H1 (cell line): ENCODE results near the gene TINAG. TPM values are rescaled to one million over a fixed set of nuclear protein-coding genes. Genes with fewer than 3 reads are reported as not detected.

Source experiments
- CTCF ChIA-PET: fragments of 300-600 bp; sonication (Branson Sonifier 250); formaldehyde crosslinking; loops from one replicate; lab custom pipeline; 2021; ENCODE audit not compliant: partially characterized antibody; lab: Charles Lee
- POLR2A ChIA-PET: fragments of 300-600 bp; sonication (Branson Sonifier 250); formaldehyde crosslinking; loops from one replicate; lab custom pipeline; 2021; ENCODE audit warnings: inconsistent platforms; ENCODE audit not compliant: partially characterized antibody; lab: Charles Lee
- DNase-seq, 2 experiments: peaks; one replicate each; pipeline versions ENCODE4 v3.0.0 to v3.0.0-alpha.2; 2010 to 2022; ENCODE audit warnings: low spot score in 2 of 2, low read depth in 1 of 2, mixed read lengths in 1 of 2
- FAIRE-seq: peaks from 2 replicates; lab custom pipeline; 2011; peaks lifted over from hg19 to GRCh38; lab: Jason Lieb, UNC
- H2AFZ ChIP-seq: 2 replicates; pipeline ENCODE4 v1.8.1; 2012; ENCODE audit warnings: low read length, inconsistent platforms
- H2AK5ac ChIP-seq: 2 replicates; pipeline ENCODE4 v1.6.1; 2013; ENCODE audit warnings: low read depth, low read length
- H2BK120ac ChIP-seq: replicated peaks from 2 replicates; pipeline ENCODE3; 2013; ENCODE audit warnings: low read depth, low read length, inconsistent platforms
- H2BK12ac ChIP-seq: 2 replicates; pipeline ENCODE4 v1.6.1; 2013; ENCODE audit warnings: low read depth, low read length
- H2BK15ac ChIP-seq: 2 replicates; pipeline ENCODE4 v1.6.1; 2013; ENCODE audit warnings: low read length
- H2BK20ac ChIP-seq: 2 replicates; pipeline ENCODE4 v1.6.1; 2013; ENCODE audit warnings: low read length
- H2BK5ac ChIP-seq: 2 replicates; pipeline ENCODE4 v1.6.1; 2013; ENCODE audit warnings: low read depth, low read length
- H3K14ac ChIP-seq: 2 replicates; pipeline ENCODE4 v1.6.1; 2013; ENCODE audit warnings: inconsistent platforms; ENCODE audit not compliant: insufficient read length
- H3K18ac ChIP-seq: 2 replicates; pipeline ENCODE4 v1.6.1; 2013; ENCODE audit warnings: low read length; ENCODE audit errors: extremely low read depth
- H3K23ac ChIP-seq: 2 replicates; pipeline ENCODE4 v1.6.1; 2013; ENCODE audit warnings: inconsistent platforms; ENCODE audit not compliant: insufficient read length
- H3K23me2 ChIP-seq: 2 replicates; pipeline ENCODE4 v1.6.1; 2013; ENCODE audit warnings: low read depth, low read length
- H3K27ac ChIP-seq: 2 replicates; pipeline ENCODE4 v1.6.1; 2011; ENCODE audit warnings: low read depth, low read length, inconsistent platforms
- H3K27me3 ChIP-seq, 4 experiments: replicated peaks in 1 of 4; 1 replicate in 1 of 4; 2 replicates in 3 of 4; pipeline versions ENCODE4 v1.6.1 to v1.8.1; 2011 to 2013; ENCODE audit warnings: low read length in 3 of 4, mild to moderate bottlenecking in 3 of 4, inconsistent platforms in 2 of 4, mixed read lengths in 2 of 4, moderate library complexity in 1 of 4; ENCODE audit not compliant: control insufficient read depth in 3 of 4, insufficient read depth in 3 of 4; ENCODE audit errors: extremely low read depth in 1 of 4
- H3K36me3 ChIP-seq, 4 experiments: 2 replicates each; pipeline versions ENCODE4 v1.6.1 to v1.8.1; 2011 to 2013; ENCODE audit warnings: mild to moderate bottlenecking in 4 of 4, low read length in 3 of 4, moderate library complexity in 2 of 4, control low read depth in 1 of 4, inconsistent platforms in 1 of 4; ENCODE audit not compliant: insufficient read depth in 4 of 4, control insufficient read depth in 2 of 4
- H3K4ac ChIP-seq: replicated peaks from 2 replicates; pipeline ENCODE3; 2013; ENCODE audit warnings: low read length, low read depth, mixed read lengths, inconsistent platforms; ENCODE audit not compliant: insufficient read length
- H3K4me1 ChIP-seq, 4 experiments: replicated peaks in 1 of 4; 1 replicate in 1 of 4; 2 replicates in 3 of 4; pipeline versions ENCODE4 v1.6.1 to v1.8.1; 2011 to 2013; ENCODE audit warnings: low read length in 3 of 4, inconsistent platforms in 2 of 4, mixed read lengths in 1 of 4; ENCODE audit not compliant: insufficient read depth in 4 of 4, control insufficient read depth in 3 of 4
- H3K4me2 ChIP-seq, 2 experiments: 2 replicates each; pipeline versions ENCODE4 v1.6.1 to v1.8.1; 2011 to 2013; ENCODE audit warnings: low read depth in 2 of 2, low read length in 2 of 2, control low read depth in 1 of 2, inconsistent platforms in 1 of 2, mild to moderate bottlenecking in 1 of 2; ENCODE audit not compliant: insufficient read depth in 1 of 2
- H3K4me3 ChIP-seq, 4 experiments: fragments of 200-600, 300-600 bp in 1 of 4; sonication (generic), shearing (Covaris generic), sonication (Bioruptor Twin) in 1 of 4; 2 replicates each; pipeline versions ENCODE4 v1.5.1 to v1.8.1; 2011 to 2016; ENCODE audit warnings: low read length in 4 of 4, low read depth in 3 of 4, control low read depth in 2 of 4, inconsistent platforms in 2 of 4, mild to moderate bottlenecking in 2 of 4, mixed read lengths in 1 of 4, moderate library complexity in 1 of 4; ENCODE audit not compliant: insufficient read depth in 2 of 4; ENCODE audit errors: extremely low read depth in 1 of 4
- H3K56ac ChIP-seq: replicated peaks from 2 replicates; pipeline ENCODE3; 2013; ENCODE audit warnings: low read depth, mild to moderate bottlenecking, mixed read lengths, low read length, inconsistent platforms; ENCODE audit not compliant: insufficient read length
- H3K79me1 ChIP-seq: 2 replicates; pipeline ENCODE4 v1.6.1; 2013; ENCODE audit warnings: low read depth, low read length, control low read depth
- H3K79me2 ChIP-seq, 2 experiments: 2 replicates each; pipeline versions ENCODE4 v1.6.1 to v1.8.1; 2012 to 2013; ENCODE audit warnings: low read length in 2 of 2, mild to moderate bottlenecking in 2 of 2, inconsistent platforms in 1 of 2; ENCODE audit not compliant: insufficient read depth in 2 of 2, control insufficient read depth in 1 of 2
- H3K9ac ChIP-seq, 4 experiments: replicated peaks in 1 of 4; 1 replicate in 1 of 4; 2 replicates in 3 of 4; pipeline versions ENCODE4 v1.6.1 to v1.8.1; 2011 to 2013; ENCODE audit warnings: low read depth in 3 of 4, low read length in 3 of 4, control low read depth in 2 of 4, mild to moderate bottlenecking in 2 of 4, moderate library complexity in 2 of 4, inconsistent platforms in 1 of 4; ENCODE audit errors: extremely low read depth in 1 of 4
- H3K9me3 ChIP-seq, 2 experiments: 2 replicates each; pipeline versions ENCODE4 v1.6.1 to v1.8.1; 2012 to 2013; ENCODE audit warnings: mild to moderate bottlenecking in 2 of 2, moderate library complexity in 2 of 2, control low read depth in 1 of 2, inconsistent platforms in 1 of 2, low read depth in 1 of 2, low read length in 1 of 2, mixed read lengths in 1 of 2; ENCODE audit not compliant: insufficient read depth in 2 of 2
- H4K20me1 ChIP-seq, 2 experiments: replicated peaks in 1 of 2; 2 replicates each; pipeline versions ENCODE3 to v1.8.1; 2011 to 2013; ENCODE audit warnings: inconsistent platforms in 2 of 2, low read length in 2 of 2, mild to moderate bottlenecking in 1 of 2; ENCODE audit not compliant: insufficient read depth in 2 of 2, control insufficient read depth in 1 of 2
- H4K5ac ChIP-seq: 2 replicates; pipeline ENCODE4 v1.6.1; 2013; ENCODE audit warnings: low read length, low read depth, mixed read lengths, inconsistent platforms; ENCODE audit not compliant: insufficient read length
- H4K8ac ChIP-seq: 2 replicates; pipeline ENCODE4 v1.8.0; 2013; ENCODE audit warnings: mild to moderate bottlenecking, moderate library complexity, low read length, inconsistent platforms; ENCODE audit not compliant: insufficient read depth; ENCODE audit errors: extremely low read depth
- H4K91ac ChIP-seq: replicated peaks from 2 replicates; pipeline ENCODE3; 2013; ENCODE audit warnings: low read length, mixed read lengths, inconsistent platforms; ENCODE audit not compliant: insufficient read length
- EZH2 ChIP-seq: fragments of 200-600 bp; sonication (generic); IDR thresholded peaks from 2 replicates; pipeline ENCODE4 v1.7.1; 2012; ENCODE audit warnings: low read depth, mild to moderate bottlenecking, moderate library complexity, low read length, inconsistent platforms; ENCODE audit not compliant: severe bottlenecking
- RFX5 ChIP-seq: IDR thresholded peaks from 2 replicates; pipeline ENCODE4 v1.6.1; 2011; ENCODE audit warnings: low read depth, low read length, improper control_type of control experiment, borderline replicate concordance
- SIRT6 ChIP-seq: IDR thresholded peaks from one replicate; pipeline ENCODE4 v1.7.1; 2012; ENCODE audit warnings: low read length, inconsistent platforms
- WGBS, 2 experiments: shearing (Covaris generic) in 1 of 2; methylation state at CpG; one replicate each; pipeline versions ENCODE4 v1.1.6 to v1.1.7; 2013 to 2015; ENCODE audit warnings: low lambda C conversion rate in 2 of 2, mixed read lengths in 2 of 2, inconsistent platforms in 1 of 2, low coverage in 1 of 2, missing lambda C conversion rate in 1 of 2; ENCODE audit not compliant: insufficient replicate concordance in 2 of 2, insufficient coverage in 1 of 2, insufficient read length in 1 of 2; ENCODE audit errors: extremely low coverage in 1 of 2, missing lambda C conversion rate in 1 of 2; 5-methylcytosine and 5-hydroxymethylcytosine counted together
- polyA plus RNA-seq, 7 experiments: library from polyadenylated mRNA; depleted of rRNA in 3 of 7; stranded (reverse) in 5 of 7; unstranded in 2 of 7; fragments of >200 nt in 5 of 7; fragments of 200-250 nt in 2 of 7; gene quantifications; 1 replicate in 5 of 7; 2 replicates in 1 of 7; 4 replicates in 1 of 7; pipeline versions ENCODE4 v1.2.1 to v1.2.3, GENCODE V29; 2011 to 2013; ENCODE audit warnings: missing spikeins in 2 of 7, mixed read lengths in 2 of 7
- total RNA-seq: library from RNA; stranded (reverse); fragmentation: NEBNext Ultra II Directional; extraction: Animal tissue kit (Norgen Biotek cat#: 25700); gene quantifications from 2 replicates; pipeline ENCODE4 v1.2.1, GENCODE V29; 2021

TINAG gene
- total and polyA plus RNA-seq, 2 of the 8 experiments (the other 6 are each of a cell fraction or from before 2014, with no cell fraction given) = not detected

- H3K79me2 ChIP-seq = no peaks in the 10 kb centered on the region
- H3K4me2 ChIP-seq = no peak overlapping the region
- H2AK5ac ChIP-seq = no peak overlapping the region
- DNase-seq (no peak), FAIRE-seq (no peak)
- CTCF ChIA-PET = interaction anchor here (0.6 to 2.2 kb wide), 6 partner anchors 9 to 539 kb away, joined by 3 to 20 read pairs (median 3); no protein-coding TSS in a partner anchor
- H3K9me3 ChIP-seq = no peaks in the 10 kb centered on the region
- no peak overlapping the region for H2BK5ac ChIP-seq
- 91 to 100% methylated on average over 1 to 6 of the region's 6 CpGs for WGBS, 2 experiments
- H3K36me3 ChIP-seq = no peaks in the 10 kb centered on the region
- POLR2A ChIA-PET = no interaction called here
- no peaks in the 10 kb centered on the region for H4K20me1 ChIP-seq
- no peak overlapping the region for H4K91ac ChIP-seq
- H4K5ac ChIP-seq = no peak overlapping the region
- no peak overlapping the region for H3K56ac ChIP-seq
- H3K27ac ChIP-seq = no peak overlapping the region
- H3K9ac ChIP-seq = no peak overlapping the region
- no peak overlapping the region for H4K8ac ChIP-seq
- H3K14ac ChIP-seq = no peak overlapping the region
- H2BK120ac ChIP-seq = no peak overlapping the region
- no peaks in the 10 kb centered on the region for H3K4me1 ChIP-seq
- no peak overlapping the region for H2AFZ ChIP-seq
- no peak overlapping the region for H2BK15ac ChIP-seq
- no peaks in the 10 kb centered on the region for H3K79me1 ChIP-seq
- H3K23ac ChIP-seq = no peak overlapping the region
- TF ChIP-seq SIRT6 = no peak
- TF ChIP-seq EZH2 = no peak
- no peak for TF ChIP-seq RFX5
- H3K18ac ChIP-seq = no peak overlapping the region
- H3K27me3 ChIP-seq = no peaks in the 10 kb centered on the region
- no peak overlapping the region for H2BK12ac ChIP-seq
- no peak overlapping the region for H2BK20ac ChIP-seq
- H3K4ac ChIP-seq = no peak overlapping the region
- H3K23me2 ChIP-seq = no peaks in the 10 kb centered on the region; the same call in 1 of the 2 replicates
- H3K4me3 ChIP-seq = no peak overlapping the region
These were observed 34.9 kb upstream of the TINAG start for GRCh38 chr6:54273214-54273820.
